ENCODE measurements around the gene SAMD3. TPM values are rescaled to one million over a fixed set of nuclear protein-coding genes. Genes with fewer than 3 reads are reported as not detected.
"Not testable (repeated sequence)": the region's sequence is repeated elsewhere in the genome, so short reads cannot be mapped to it uniquely, and the experiment has no call there.

Gene SAMD3
- total RNA-seq, 1 experiment from 2014 or later: 0.39 TPM

GRCh38 chr6:130118236-130118635 is 104.5 kb downstream of the SAMD3 start:
- H3K23ac ChIP-seq (ENCODE audit: insufficient read length, low read depth, low read length): no peak overlapping the region
- TF ChIP-seq CTCF (conservative IDR thresholded peaks at IDR 0.05): no peak
- no peak overlapping the region for H4K91ac ChIP-seq (ENCODE audit: insufficient read length, low read depth, low read length)
- Mint-ChIP-seq H3K9me3 (no peaks in the 10 kb centered on the region), H3K4me3 (no peak overlapping the region), H3K4me1 (no peaks in the 10 kb centered on the region), H3K27me3 (ENCODE audit: low read depth) (no peaks in the 10 kb centered on the region), H3K36me3 (ENCODE audit: insufficient read depth in 1 of 3, low read depth in 3 of 3) (no peaks in the 10 kb centered on the region; a peak in 1 of 7 replicates), H3K27ac (no peak overlapping the region)
- no peaks in the 10 kb centered on the region for H3K79me2 ChIP-seq (ENCODE audit: insufficient read depth, low read length)
- no peaks in the 10 kb centered on the region for H3K4me1 ChIP-seq (ENCODE audit: insufficient read depth, low read length)
- H3K4ac ChIP-seq (ENCODE audit: low read depth, low read length): no peak overlapping the region
- no peak overlapping the region for H4K5ac ChIP-seq (ENCODE audit: insufficient read length, low read depth, low read length)
- H2BK5ac ChIP-seq (ENCODE audit: insufficient read length, low read length): no peak overlapping the region
- H2BK15ac ChIP-seq (ENCODE audit: low read depth, low read length): no peak overlapping the region
- H3K14ac ChIP-seq (ENCODE audit: insufficient read depth, low read length): no peak overlapping the region
- no peak overlapping the region for H3K4me2 ChIP-seq (ENCODE audit: insufficient read depth, insufficient read length, low read length)
- no peak overlapping the region for H3K56ac ChIP-seq (ENCODE audit: insufficient read length, low read depth, low read length)
- H3K9me3 ChIP-seq (ENCODE audit: control insufficient read depth, low read depth, low read length): no peaks in the 10 kb centered on the region
- H2BK120ac ChIP-seq (ENCODE audit: low read depth, low read length, poor library complexity, severe bottlenecking): no peak overlapping the region
- H2AFZ ChIP-seq (ENCODE audit: low read length): no peak overlapping the region
- no peak overlapping the region for H3K9ac ChIP-seq (ENCODE audit: extremely low read depth, insufficient read length, low read length)
- H3K23me2 ChIP-seq (ENCODE audit: insufficient read length, low read depth, low read length, poor library complexity, severe bottlenecking): no peaks in the 10 kb centered on the region
- H3K27me3 ChIP-seq (ENCODE audit: insufficient read depth, low read length): no peaks in the 10 kb centered on the region
- H2AK5ac ChIP-seq (ENCODE audit: insufficient read length, low read length): no peak overlapping the region
- no peak for DNase-seq
- H3K79me1 ChIP-seq (ENCODE audit: insufficient read depth, low read depth, low read length, poor library complexity, severe bottlenecking): no peaks in the 10 kb centered on the region
- H3K18ac ChIP-seq (ENCODE audit: insufficient read length, low read depth, low read length): no peak overlapping the region
- H3K27ac ChIP-seq (ENCODE audit: insufficient read length, low read depth, low read length): no peak overlapping the region
- H2BK20ac ChIP-seq (ENCODE audit: low read depth, low read length, poor library complexity, severe bottlenecking): no peak overlapping the region
- H2BK12ac ChIP-seq (ENCODE audit: insufficient read length, low read depth, low read length): no peak overlapping the region
- WGBS (ENCODE audit: extremely low coverage, insufficient read length, low lambda C conversion rate): no CpG with 5 or more reads among the region's 6 CpGs
- no peak overlapping the region for H4K8ac ChIP-seq (replicated peaks; ENCODE audit: insufficient read length, low read depth, low read length)
- no peak overlapping the region for H3T11ph ChIP-seq (ENCODE audit: low read length)
- H4K20me1 ChIP-seq (ENCODE audit: control insufficient read depth, insufficient read depth, insufficient read length): no peaks in the 10 kb centered on the region

GRCh38 chr6:130117187-130117701 is 105.5 kb downstream of the SAMD3 start:
- not testable (repeated sequence) for H3K79me1 ChIP-seq (ENCODE audit: insufficient read depth, low read depth, low read length, poor library complexity, severe bottlenecking); H2AK5ac ChIP-seq (ENCODE audit: insufficient read length, low read length); H3K23ac ChIP-seq (ENCODE audit: insufficient read length, low read depth, low read length)

More at GRCh38 chr6:130117187-130117701, 105.5 kb downstream of the SAMD3 start:
- not testable (repeated sequence) for H4K91ac ChIP-seq (ENCODE audit: insufficient read length, low read depth, low read length); H3K18ac ChIP-seq (ENCODE audit: insufficient read length, low read depth, low read length); H3K4me2 ChIP-seq (ENCODE audit: insufficient read depth, insufficient read length, low read length); H2BK5ac ChIP-seq (ENCODE audit: insufficient read length, low read length); H3K4me1 ChIP-seq (ENCODE audit: insufficient read depth, low read length); H3K27me3 Mint-ChIP-seq (ENCODE audit: low read depth); H2AFZ ChIP-seq (ENCODE audit: low read length); H3K56ac ChIP-seq (ENCODE audit: insufficient read length, low read depth, low read length); H3K9ac ChIP-seq (ENCODE audit: extremely low read depth, insufficient read length, low read length); H3T11ph ChIP-seq (ENCODE audit: low read length); H3K36me3 Mint-ChIP-seq (ENCODE audit: insufficient read depth in 1 of 3, low read depth in 3 of 3); H3K27ac ChIP-seq (ENCODE audit: insufficient read length, low read depth, low read length); H3K4me3 Mint-ChIP-seq; H3K4ac ChIP-seq (ENCODE audit: low read depth, low read length); H2BK20ac ChIP-seq (ENCODE audit: low read depth, low read length, poor library complexity, severe bottlenecking); H3K79me2 ChIP-seq (ENCODE audit: insufficient read depth, low read length); H2BK15ac ChIP-seq (ENCODE audit: low read depth, low read length); H4K20me1 ChIP-seq (ENCODE audit: control insufficient read depth, insufficient read depth, insufficient read length); H3K27ac Mint-ChIP-seq; H3K9me3 Mint-ChIP-seq; H3K23me2 ChIP-seq (ENCODE audit: insufficient read length, low read depth, low read length, poor library complexity, severe bottlenecking); H3K4me1 Mint-ChIP-seq; H2BK12ac ChIP-seq (ENCODE audit: insufficient read length, low read depth, low read length); H3K14ac ChIP-seq (ENCODE audit: insufficient read depth, low read length); H2BK120ac ChIP-seq (ENCODE audit: low read depth, low read length, poor library complexity, severe bottlenecking); DNase-seq; H4K5ac ChIP-seq (ENCODE audit: insufficient read length, low read depth, low read length); H3K27me3 ChIP-seq (ENCODE audit: insufficient read depth, low read length); H3K9me3 ChIP-seq (ENCODE audit: control insufficient read depth, low read depth, low read length); H4K8ac ChIP-seq (replicated peaks; ENCODE audit: insufficient read length, low read depth, low read length)
- WGBS (ENCODE audit: extremely low coverage, insufficient read length, low lambda C conversion rate): no CpG with 5 or more reads among the region's 4 CpGs
